K562 (cell line): Measurements from ENCODE around the gene TBC1D17. TPM values are rescaled to one million over a fixed set of nuclear protein-coding genes. Genes with fewer than 3 reads are reported as not detected.

Experiments used
- BMI1 ChIP-seq: fragments of 150-350 bp; IDR thresholded peaks from 2 replicates; pipeline ENCODE4 v1.6.1; 2014; ENCODE audit warnings: low read length
- CCAR2 ChIP-seq: fragments of 200-400 bp; formaldehyde crosslinking; IDR thresholded peaks from 2 replicates; pipeline ENCODE4 v1.6.1; 2017; ENCODE audit warnings: mild to moderate bottlenecking, low read depth, low read length
- EP400 ChIP-seq: fragments of 450-650 bp; IDR thresholded peaks from 2 replicates; pipeline ENCODE4 v1.6.1; 2017; ENCODE audit warnings: antibody characterized with exemption, mild to moderate bottlenecking, moderate library complexity
- GABPA ChIP-seq: fragments of 200-800 bp; sonication (Bioruptor generic); conservative IDR thresholded peaks from 2 replicates; pipeline ENCODE4 v1.6.1; 2016; ENCODE audit warnings: low read depth, missing genetic modification characterization, missing compliant biosample characterization
- MAFG ChIP-seq: fragments of 450-650 bp; conservative IDR thresholded peaks from 2 replicates; pipeline ENCODE4 v1.6.1; 2016; ENCODE audit warnings: missing genetic modification characterization, missing compliant biosample characterization
- MEF2D ChIP-seq: conservative IDR thresholded peaks from 2 replicates; pipeline ENCODE4 v1.6.1; 2016; ENCODE audit warnings: low read depth, missing genetic modification characterization, missing compliant biosample characterization
- NCOA2 ChIP-seq, 2 experiments: fragments of 450-650 bp; IDR thresholded peaks; 2 replicates each; pipeline ENCODE4 v1.6.1; 2018; ENCODE audit warnings: mild to moderate bottlenecking in 2 of 2, moderate library complexity in 1 of 2; ENCODE audit not compliant: partially characterized antibody in 2 of 2
- NFE2 ChIP-seq: IDR thresholded peaks from 2 replicates; pipeline ENCODE4 v1.6.1; 2014; ENCODE audit warnings: antibody characterized with exemption, low read depth
- NUFIP1 ChIP-seq: fragments of 450-650 bp; IDR thresholded peaks from 2 replicates; pipeline ENCODE4 v1.6.1; 2018; ENCODE audit not compliant: partially characterized antibody
- RCOR1 ChIP-seq, 2 experiments: IDR thresholded peaks; 2 replicates each; pipeline ENCODE4 v1.6.1; 2012; ENCODE audit warnings: low read depth in 2 of 2, low read length in 2 of 2, borderline replicate concordance in 1 of 2, improper control_type of control experiment in 1 of 2
- SAP30 ChIP-seq: fragments of 200-600 bp; sonication (generic); IDR thresholded peaks from 2 replicates; pipeline ENCODE4 v1.6.1; 2012; ENCODE audit warnings: borderline replicate concordance, low read depth, mild to moderate bottlenecking, moderate library complexity, low read length, control low read depth, inconsistent platforms; ENCODE audit not compliant: insufficient read depth, poor library complexity, severe bottlenecking
- SLC30A9 ChIP-seq: fragments of 250-450 bp; sonication (Bioruptor Pico); IDR thresholded peaks from 2 replicates; pipeline ENCODE4 v1.8.0; 2022; ENCODE audit warnings: mild to moderate bottlenecking, moderate library complexity
- SMAD1 ChIP-seq: fragments of 150-350 bp; IDR thresholded peaks from 2 replicates; pipeline ENCODE4 v1.6.1; 2014; ENCODE audit warnings: low read length, low read depth; ENCODE audit not compliant: partially characterized antibody
- SP2 ChIP-seq: IDR thresholded peaks from 2 replicates; pipeline ENCODE4 v1.6.1; 2011; ENCODE audit warnings: mild to moderate bottlenecking, low read depth, low read length, moderate library complexity; ENCODE audit not compliant: poor library complexity, severe bottlenecking; ENCODE audit errors: extremely low read depth
- STAT5B ChIP-seq: fragments of 250-450 bp; sonication (Bioruptor Pico); IDR thresholded peaks from 2 replicates; pipeline ENCODE4 v1.8.0; 2021; ENCODE audit warnings: mild to moderate bottlenecking, inconsistent platforms
- THRAP3 ChIP-seq: fragments of 450-650 bp; IDR thresholded peaks from 2 replicates; pipeline ENCODE4 v1.6.1; 2016; ENCODE audit warnings: mild to moderate bottlenecking, inconsistent platforms, borderline replicate concordance
- ZBTB5 ChIP-seq: fragments of 450-650 bp; IDR thresholded peaks from 2 replicates; pipeline ENCODE4 v1.6.1; 2017; ENCODE audit warnings: antibody characterized with exemption
- ZEB2 ChIP-seq: fragments of 450-650 bp; IDR thresholded peaks from 2 replicates; pipeline ENCODE4 v1.6.1; 2016
- ZNF717 ChIP-seq: fragments of 250-450 bp; sonication (Bioruptor Pico); IDR thresholded peaks from 2 replicates; pipeline ENCODE4 v1.5.0; 2021
- polyA plus RNA-seq, 8 experiments: library from polyadenylated mRNA; depleted of rRNA in 4 of 8; stranded (reverse) in 5 of 8; unstranded in 3 of 8; fragments of >200 nt; fragmentation: Nextera tagmentation in 2 of 8; fragmentation: Illumina TruSeq in 1 of 8; extraction: Ambion mirVana in 2 of 8; extraction: Trizol in 1 of 8; gene quantifications; 2 replicates each; pipeline versions ENCODE4 v1.2.1 to v1.2.3, GENCODE V29; 2011 to 2014; ENCODE audit warnings: inconsistent platforms in 1 of 8, missing spikeins in 1 of 8
- total RNA-seq, 7 experiments: library from RNA; depleted of rRNA in 6 of 7; stranded (reverse); fragments of >200 nt in 6 of 7; fragmentation: Illumina TruSeq in 2 of 7; extraction: Trizol in 2 of 7; gene quantifications; 2 replicates each; pipeline versions ENCODE4 v1.2.1 to v1.2.3, GENCODE V29; 2011 to 2021; ENCODE audit warnings: low replicate concordance in 1 of 7
- TF ChIP-seq, protein P1 (sequence below): fragments of 450-650 bp; IDR thresholded peaks from 2 replicates; pipeline ENCODE4 v1.6.1; 2017; ENCODE audit warnings: antibody characterized with exemption, mild to moderate bottlenecking
- TF ChIP-seq, protein P2 (sequence below): fragments of 450-650 bp; conservative IDR thresholded peaks from 2 replicates; pipeline ENCODE4 v1.6.1; 2016; ENCODE audit warnings: missing genetic modification characterization, low read depth, mild to moderate bottlenecking, missing compliant biosample characterization, moderate library complexity

The TBC1D17 gene
- total and polyA plus RNA-seq, 9 of the 15 experiments (the other 6 are each of a cell fraction or from before 2014, with no cell fraction given): 0.42 to 16.0 (median 3.8) TPM

DNA sequence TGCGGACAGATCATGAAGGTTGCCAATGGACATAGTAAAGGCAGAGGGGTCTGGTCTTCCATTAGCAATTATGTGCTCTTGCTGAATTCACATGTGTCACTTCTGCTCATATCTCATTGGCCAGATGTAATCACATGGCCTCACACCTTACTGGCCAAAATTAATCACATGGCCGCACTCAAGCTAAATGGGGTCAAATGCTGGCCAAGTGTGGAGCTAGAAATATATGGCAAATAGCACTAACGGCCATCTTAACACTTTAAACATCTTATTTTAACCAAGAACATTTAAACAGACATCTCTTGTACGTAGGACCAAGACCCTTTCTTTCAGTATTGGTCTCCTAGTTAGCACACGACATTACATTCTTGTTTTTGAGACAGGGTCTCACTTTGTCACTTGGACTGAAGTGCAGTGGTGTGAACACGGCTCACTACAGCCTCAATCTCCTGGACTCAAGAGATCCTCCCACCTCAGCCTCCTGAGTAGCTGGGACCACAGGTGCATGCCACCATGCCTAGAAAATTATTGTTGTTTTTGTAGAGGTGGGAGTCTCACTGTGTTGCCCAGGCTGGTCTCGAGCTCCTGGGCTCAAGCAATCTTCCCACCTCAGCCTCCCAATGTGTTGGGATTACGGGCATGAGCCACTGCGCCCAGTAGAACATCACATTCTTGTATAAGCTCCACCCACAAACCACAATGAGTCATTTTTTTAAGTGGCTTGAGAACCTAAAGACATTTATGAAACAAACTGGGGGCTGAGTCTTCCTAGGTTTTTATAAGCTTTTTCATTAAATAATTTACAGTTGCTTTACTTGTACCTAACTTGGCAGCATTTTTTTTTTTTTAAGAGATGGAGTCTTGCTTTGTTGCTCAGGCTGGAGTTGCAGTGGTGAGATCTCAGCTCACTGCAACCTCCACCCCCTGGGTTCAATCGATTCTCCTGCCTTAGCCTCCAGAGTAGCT lies 29.5 kb upstream of the TBC1D17 start (continued):
- TF ChIP-seq, protein P1, sequence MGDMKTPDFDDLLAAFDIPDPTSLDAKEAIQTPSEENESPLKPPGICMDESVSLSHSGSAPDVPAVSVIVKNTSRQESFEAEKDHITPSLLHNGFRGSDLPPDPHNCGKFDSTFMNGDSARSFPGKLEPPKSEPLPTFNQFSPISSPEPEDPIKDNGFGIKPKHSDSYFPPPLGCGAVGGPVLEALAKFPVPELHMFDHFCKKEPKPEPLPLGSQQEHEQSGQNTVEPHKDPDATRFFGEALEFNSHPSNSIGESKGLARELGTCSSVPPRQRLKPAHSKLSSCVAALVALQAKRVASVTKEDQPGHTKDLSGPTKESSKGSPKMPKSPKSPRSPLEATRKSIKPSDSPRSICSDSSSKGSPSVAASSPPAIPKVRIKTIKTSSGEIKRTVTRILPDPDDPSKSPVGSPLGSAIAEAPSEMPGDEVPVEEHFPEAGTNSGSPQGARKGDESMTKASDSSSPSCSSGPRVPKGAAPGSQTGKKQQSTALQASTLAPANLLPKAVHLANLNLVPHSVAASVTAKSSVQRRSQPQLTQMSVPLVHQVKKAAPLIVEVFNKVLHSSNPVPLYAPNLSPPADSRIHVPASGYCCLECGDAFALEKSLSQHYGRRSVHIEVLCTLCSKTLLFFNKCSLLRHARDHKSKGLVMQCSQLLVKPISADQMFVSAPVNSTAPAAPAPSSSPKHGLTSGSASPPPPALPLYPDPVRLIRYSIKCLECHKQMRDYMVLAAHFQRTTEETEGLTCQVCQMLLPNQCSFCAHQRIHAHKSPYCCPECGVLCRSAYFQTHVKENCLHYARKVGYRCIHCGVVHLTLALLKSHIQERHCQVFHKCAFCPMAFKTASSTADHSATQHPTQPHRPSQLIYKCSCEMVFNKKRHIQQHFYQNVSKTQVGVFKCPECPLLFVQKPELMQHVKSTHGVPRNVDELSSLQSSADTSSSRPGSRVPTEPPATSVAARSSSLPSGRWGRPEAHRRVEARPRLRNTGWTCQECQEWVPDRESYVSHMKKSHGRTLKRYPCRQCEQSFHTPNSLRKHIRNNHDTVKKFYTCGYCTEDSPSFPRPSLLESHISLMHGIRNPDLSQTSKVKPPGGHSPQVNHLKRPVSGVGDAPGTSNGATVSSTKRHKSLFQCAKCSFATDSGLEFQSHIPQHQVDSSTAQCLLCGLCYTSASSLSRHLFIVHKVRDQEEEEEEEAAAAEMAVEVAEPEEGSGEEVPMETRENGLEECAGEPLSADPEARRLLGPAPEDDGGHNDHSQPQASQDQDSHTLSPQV: peak; percentile 86
- TF ChIP-seq NFE2: peak; percentile 55
- TF ChIP-seq STAT5B (CRISPR knock-in tag): no peak
- no peak for TF ChIP-seq SLC30A9 (CRISPR knock-in tag)
- TF ChIP-seq RCOR1 (IDR thresholded peaks at IDR 0.05; ENCODE audit: borderline replicate concordance in 1 of 2, low read depth in 2 of 2, low read length in 2 of 2): peak in 1 of 2 experiments; percentile 30; a peak in 1 of 4 replicates
- no peak for TF ChIP-seq THRAP3
- TF ChIP-seq NCOA2 (IDR thresholded peaks at IDR 0.05; ENCODE audit: partially characterized antibody in 2 of 2): no peak
- no peak for TF ChIP-seq ZEB2
- TF ChIP-seq ZBTB5: no peak
- no peak for TF ChIP-seq SMAD1
- TF ChIP-seq BMI1: no peak
- no peak for TF ChIP-seq NUFIP1
- 0 out of 2 replicates have a peak, but pooled peaks have one; percentile 24 for TF ChIP-seq MEF2D (tag)
- TF ChIP-seq ZNF717 (CRISPR knock-in tag): no peak
- TF ChIP-seq SP2: no peak
- TF ChIP-seq SAP30: no peak
- no peak; the same call in 1 of the 2 replicates for TF ChIP-seq EP400
- no peak for TF ChIP-seq CCAR2
- TF ChIP-seq GABPA (tag): no peak
- no peak for TF ChIP-seq MAFG
- TF ChIP-seq, protein P2, sequence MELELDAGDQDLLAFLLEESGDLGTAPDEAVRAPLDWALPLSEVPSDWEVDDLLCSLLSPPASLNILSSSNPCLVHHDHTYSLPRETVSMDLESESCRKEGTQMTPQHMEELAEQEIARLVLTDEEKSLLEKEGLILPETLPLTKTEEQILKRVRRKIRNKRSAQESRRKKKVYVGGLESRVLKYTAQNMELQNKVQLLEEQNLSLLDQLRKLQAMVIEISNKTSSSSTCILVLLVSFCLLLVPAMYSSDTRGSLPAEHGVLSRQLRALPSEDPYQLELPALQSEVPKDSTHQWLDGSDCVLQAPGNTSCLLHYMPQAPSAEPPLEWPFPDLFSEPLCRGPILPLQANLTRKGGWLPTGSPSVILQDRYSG (tag): no peak
